ENCODE measurements around the gene NABP2.

DNA sequence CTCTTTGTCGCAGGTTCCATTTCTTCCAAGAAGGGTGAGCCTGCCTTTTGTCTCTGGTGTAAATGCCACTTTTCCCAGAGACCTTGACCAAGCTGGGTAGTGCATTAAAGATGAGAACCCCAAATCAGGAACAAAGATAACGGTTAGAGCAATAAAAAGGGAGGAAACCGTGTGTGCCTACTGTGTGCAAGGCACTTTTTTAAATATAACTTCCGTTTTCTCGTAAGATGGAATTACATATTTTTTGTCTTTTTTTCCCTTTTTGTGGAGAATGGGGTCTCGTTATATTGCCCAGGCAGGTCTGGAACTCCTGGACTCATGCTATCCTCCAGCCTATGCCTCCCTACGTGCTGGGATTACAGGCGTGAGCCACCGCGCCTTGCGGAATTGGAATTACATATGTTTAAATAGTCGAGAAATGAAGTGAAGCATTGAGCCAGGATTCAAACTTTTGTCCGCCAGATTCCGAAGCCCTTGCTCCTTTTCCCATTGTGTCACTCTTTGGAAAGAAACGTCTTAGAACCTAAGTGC, 506 bp upstream of the NABP2 start:
- TF ChIP-seq, protein P1, sequence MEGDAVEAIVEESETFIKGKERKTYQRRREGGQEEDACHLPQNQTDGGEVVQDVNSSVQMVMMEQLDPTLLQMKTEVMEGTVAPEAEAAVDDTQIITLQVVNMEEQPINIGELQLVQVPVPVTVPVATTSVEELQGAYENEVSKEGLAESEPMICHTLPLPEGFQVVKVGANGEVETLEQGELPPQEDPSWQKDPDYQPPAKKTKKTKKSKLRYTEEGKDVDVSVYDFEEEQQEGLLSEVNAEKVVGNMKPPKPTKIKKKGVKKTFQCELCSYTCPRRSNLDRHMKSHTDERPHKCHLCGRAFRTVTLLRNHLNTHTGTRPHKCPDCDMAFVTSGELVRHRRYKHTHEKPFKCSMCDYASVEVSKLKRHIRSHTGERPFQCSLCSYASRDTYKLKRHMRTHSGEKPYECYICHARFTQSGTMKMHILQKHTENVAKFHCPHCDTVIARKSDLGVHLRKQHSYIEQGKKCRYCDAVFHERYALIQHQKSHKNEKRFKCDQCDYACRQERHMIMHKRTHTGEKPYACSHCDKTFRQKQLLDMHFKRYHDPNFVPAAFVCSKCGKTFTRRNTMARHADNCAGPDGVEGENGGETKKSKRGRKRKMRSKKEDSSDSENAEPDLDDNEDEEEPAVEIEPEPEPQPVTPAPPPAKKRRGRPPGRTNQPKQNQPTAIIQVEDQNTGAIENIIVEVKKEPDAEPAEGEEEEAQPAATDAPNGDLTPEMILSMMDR (conservative IDR thresholded peaks at IDR 0.05), result no peak
- no peak for TF ChIP-seq EZH2 (IDR thresholded peaks at IDR 0.05; ENCODE audit: low read depth)
